ENCODE data around the gene KIF26B. TPM values are rescaled to one million over a fixed set of nuclear protein-coding genes. Genes with fewer than 3 reads are reported as not detected.

KIF26B gene
- polyA plus RNA-seq, 1 donor from 2014 or later: 6.3 TPM

- H3K4me2 ChIP-seq (ENCODE audit: low read length): no peak overlapping the region
- H2AFZ ChIP-seq (ENCODE audit: low read depth, low read length): no peak overlapping the region
- H3K9me3 ChIP-seq (ENCODE audit: low read length): no peaks in the 10 kb centered on the region
- no peaks in the 10 kb centered on the region for H3K36me3 ChIP-seq (ENCODE audit: insufficient read depth, low read length)
- no peak overlapping the region for H3K27ac ChIP-seq (ENCODE audit: low read length)
- no peaks in the 10 kb centered on the region for H3F3A ChIP-seq (ENCODE audit: insufficient read depth, low read length, poor library complexity, severe bottlenecking)
- no peaks in the 10 kb centered on the region for H3K9me2 ChIP-seq (ENCODE audit: insufficient read depth, low read length)
- no peaks in the 10 kb centered on the region for H4K20me1 ChIP-seq (ENCODE audit: insufficient read depth)
- no peak overlapping the region for H3K9ac ChIP-seq (ENCODE audit: low read length)
- TF ChIP-seq EP300 (conservative IDR thresholded peaks at IDR 0.05; ENCODE audit: poor library complexity, severe bottlenecking): no peak
- TF ChIP-seq RAD21 (conservative IDR thresholded peaks at IDR 0.05): no peak
- TF ChIP-seq, protein P1, sequence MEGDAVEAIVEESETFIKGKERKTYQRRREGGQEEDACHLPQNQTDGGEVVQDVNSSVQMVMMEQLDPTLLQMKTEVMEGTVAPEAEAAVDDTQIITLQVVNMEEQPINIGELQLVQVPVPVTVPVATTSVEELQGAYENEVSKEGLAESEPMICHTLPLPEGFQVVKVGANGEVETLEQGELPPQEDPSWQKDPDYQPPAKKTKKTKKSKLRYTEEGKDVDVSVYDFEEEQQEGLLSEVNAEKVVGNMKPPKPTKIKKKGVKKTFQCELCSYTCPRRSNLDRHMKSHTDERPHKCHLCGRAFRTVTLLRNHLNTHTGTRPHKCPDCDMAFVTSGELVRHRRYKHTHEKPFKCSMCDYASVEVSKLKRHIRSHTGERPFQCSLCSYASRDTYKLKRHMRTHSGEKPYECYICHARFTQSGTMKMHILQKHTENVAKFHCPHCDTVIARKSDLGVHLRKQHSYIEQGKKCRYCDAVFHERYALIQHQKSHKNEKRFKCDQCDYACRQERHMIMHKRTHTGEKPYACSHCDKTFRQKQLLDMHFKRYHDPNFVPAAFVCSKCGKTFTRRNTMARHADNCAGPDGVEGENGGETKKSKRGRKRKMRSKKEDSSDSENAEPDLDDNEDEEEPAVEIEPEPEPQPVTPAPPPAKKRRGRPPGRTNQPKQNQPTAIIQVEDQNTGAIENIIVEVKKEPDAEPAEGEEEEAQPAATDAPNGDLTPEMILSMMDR (IDR thresholded peaks at IDR 0.05; ENCODE audit: poor library complexity, severe bottlenecking): no peak
- no peak for TF ChIP-seq MXI1 (conservative IDR thresholded peaks at IDR 0.05; ENCODE audit: poor library complexity, severe bottlenecking)
- no peak for TF ChIP-seq TAF1 (IDR thresholded peaks at IDR 0.05; ENCODE audit: low read depth)
- TF ChIP-seq POLR2AphosphoS5 (IDR thresholded peaks at IDR 0.05): no peak
- TF ChIP-seq REST (IDR thresholded peaks at IDR 0.05; ENCODE audit: borderline replicate concordance): no peak
- TF ChIP-seq EZH2 (IDR thresholded peaks at IDR 0.05; ENCODE audit: borderline replicate concordance, insufficient read depth, low read length, poor library complexity, severe bottlenecking): no peak
- TF ChIP-seq SMC3 (conservative IDR thresholded peaks at IDR 0.05; ENCODE audit: poor library complexity): no peak
- no peak overlapping the region for H3K4me3 ChIP-seq (ENCODE audit: low read length)
- no peaks in the 10 kb centered on the region for H3K27me3 ChIP-seq (ENCODE audit: insufficient read depth, low read depth, low read length)
- H3K79me2 ChIP-seq (replicated peaks; ENCODE audit: insufficient read depth, low read length): no peaks in the 10 kb centered on the region
Observed at GRCh38 chr1:245526141-245526540, 371.4 kb downstream of the KIF26B start.

GRCh38 chr1:245528258-245528635 lies 373.5 kb downstream of the KIF26B start:
- no peaks in the 10 kb centered on the region for H3K9me3 ChIP-seq (ENCODE audit: low read length)
- no peak overlapping the region for H3K27ac ChIP-seq (ENCODE audit: low read length)
- no peaks in the 10 kb centered on the region for H4K20me1 ChIP-seq (ENCODE audit: insufficient read depth)
- H3K9me2 ChIP-seq (ENCODE audit: insufficient read depth, low read length): no peaks in the 10 kb centered on the region
- TF ChIP-seq TAF1 (IDR thresholded peaks at IDR 0.05; ENCODE audit: low read depth): no peak
- no peak for TF ChIP-seq EZH2 (IDR thresholded peaks at IDR 0.05; ENCODE audit: borderline replicate concordance, insufficient read depth, low read length, poor library complexity, severe bottlenecking)
- TF ChIP-seq, protein P1 (IDR thresholded peaks at IDR 0.05; ENCODE audit: poor library complexity, severe bottlenecking): no peak
- TF ChIP-seq REST (IDR thresholded peaks at IDR 0.05; ENCODE audit: borderline replicate concordance): no peak
- no peak for TF ChIP-seq RAD21 (conservative IDR thresholded peaks at IDR 0.05)
- no peak for TF ChIP-seq POLR2AphosphoS5 (IDR thresholded peaks at IDR 0.05)
- TF ChIP-seq SMC3 (conservative IDR thresholded peaks at IDR 0.05; ENCODE audit: poor library complexity): no peak
- no peak for TF ChIP-seq MXI1 (conservative IDR thresholded peaks at IDR 0.05; ENCODE audit: poor library complexity, severe bottlenecking)
- TF ChIP-seq EP300 (conservative IDR thresholded peaks at IDR 0.05; ENCODE audit: poor library complexity, severe bottlenecking): no peak
- H2AFZ ChIP-seq (ENCODE audit: low read depth, low read length): no peak overlapping the region
- H3K27me3 ChIP-seq (ENCODE audit: insufficient read depth, low read depth, low read length): no peaks in the 10 kb centered on the region
- no peak overlapping the region for H3K9ac ChIP-seq (ENCODE audit: low read length)
- H3K4me2 ChIP-seq (ENCODE audit: low read length): no peak overlapping the region
- H3K4me3 ChIP-seq (ENCODE audit: low read length): no peak overlapping the region
- no peaks in the 10 kb centered on the region for H3K79me2 ChIP-seq (replicated peaks; ENCODE audit: insufficient read depth, low read length)
- H3F3A ChIP-seq (ENCODE audit: insufficient read depth, low read length, poor library complexity, severe bottlenecking): no peaks in the 10 kb centered on the region
- no peaks in the 10 kb centered on the region for H3K36me3 ChIP-seq (ENCODE audit: insufficient read depth, low read length)

Data from neural cell (in vitro differentiated cells).